ENCODE data around the gene CX3CR1.

DNA sequence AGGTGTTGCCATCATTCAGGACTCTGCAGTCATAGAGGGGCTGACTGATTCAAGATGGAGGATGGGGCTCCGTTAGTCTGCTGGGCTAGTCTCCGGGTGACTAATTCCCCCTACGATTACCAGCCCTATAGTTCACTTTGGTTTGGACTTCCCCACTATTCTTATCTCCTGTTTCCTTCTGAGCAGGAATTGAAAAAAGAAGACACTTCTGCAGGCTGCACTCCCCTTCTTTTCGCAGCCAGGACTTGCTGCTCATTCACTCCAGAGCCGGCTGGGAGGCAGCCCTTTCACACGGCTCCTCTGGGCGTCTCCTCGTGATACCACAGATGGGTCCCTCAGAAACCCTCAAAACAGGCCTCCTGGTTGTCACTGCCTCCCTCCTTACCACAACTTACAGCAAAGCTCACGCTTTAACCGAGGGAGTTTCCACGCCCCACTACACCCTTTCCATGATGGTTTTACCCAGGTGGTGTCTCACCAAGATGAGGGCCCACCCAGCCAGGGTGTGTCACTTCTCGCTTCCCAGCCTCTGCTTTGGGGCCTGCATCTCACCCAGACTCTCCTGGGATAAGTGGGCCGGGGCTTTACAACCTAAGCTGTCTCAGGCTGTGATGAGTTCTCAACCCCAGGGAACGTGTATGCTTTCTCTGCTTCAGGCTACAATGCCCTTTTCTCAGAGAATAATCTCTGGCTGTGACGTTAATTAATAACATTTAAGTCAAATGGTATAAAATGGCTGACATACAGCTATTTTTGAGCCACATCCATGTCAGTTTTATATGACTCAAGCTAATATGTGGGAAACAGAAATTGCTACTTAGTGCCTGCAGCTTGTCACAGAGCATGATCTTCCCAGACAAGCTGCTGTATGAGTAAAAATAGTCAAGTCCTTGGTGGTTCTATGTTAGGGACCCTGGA is 11.9 kb downstream of the CX3CR1 start:
- TF ChIP-seq TCF3 (CRISPR knock-in tag; IDR thresholded peaks at IDR 0.05) (peak; percentile 40; the same call in 1 of the 2 replicates), ZEB2 (IDR thresholded peaks at IDR 0.05) (no peak), EZH2 (IDR thresholded peaks at IDR 0.05; ENCODE audit: borderline replicate concordance, low read depth, low read length) (no peak), KDM1A (IDR thresholded peaks at IDR 0.05) (no peak), BRD9 (IDR thresholded peaks at IDR 0.05; ENCODE audit: low read depth, partially characterized antibody) (no peak), NR3C1 (CRISPR knock-in tag; IDR thresholded peaks at IDR 0.05) (no peak), BRCA1 (IDR thresholded peaks at IDR 0.05) (no peak), BRCA1 (CRISPR knock-in tag; IDR thresholded peaks at IDR 0.05) (no peak), TRIM28 (IDR thresholded peaks at IDR 0.05) (no peak)
- TF ChIP-seq, protein P1, sequence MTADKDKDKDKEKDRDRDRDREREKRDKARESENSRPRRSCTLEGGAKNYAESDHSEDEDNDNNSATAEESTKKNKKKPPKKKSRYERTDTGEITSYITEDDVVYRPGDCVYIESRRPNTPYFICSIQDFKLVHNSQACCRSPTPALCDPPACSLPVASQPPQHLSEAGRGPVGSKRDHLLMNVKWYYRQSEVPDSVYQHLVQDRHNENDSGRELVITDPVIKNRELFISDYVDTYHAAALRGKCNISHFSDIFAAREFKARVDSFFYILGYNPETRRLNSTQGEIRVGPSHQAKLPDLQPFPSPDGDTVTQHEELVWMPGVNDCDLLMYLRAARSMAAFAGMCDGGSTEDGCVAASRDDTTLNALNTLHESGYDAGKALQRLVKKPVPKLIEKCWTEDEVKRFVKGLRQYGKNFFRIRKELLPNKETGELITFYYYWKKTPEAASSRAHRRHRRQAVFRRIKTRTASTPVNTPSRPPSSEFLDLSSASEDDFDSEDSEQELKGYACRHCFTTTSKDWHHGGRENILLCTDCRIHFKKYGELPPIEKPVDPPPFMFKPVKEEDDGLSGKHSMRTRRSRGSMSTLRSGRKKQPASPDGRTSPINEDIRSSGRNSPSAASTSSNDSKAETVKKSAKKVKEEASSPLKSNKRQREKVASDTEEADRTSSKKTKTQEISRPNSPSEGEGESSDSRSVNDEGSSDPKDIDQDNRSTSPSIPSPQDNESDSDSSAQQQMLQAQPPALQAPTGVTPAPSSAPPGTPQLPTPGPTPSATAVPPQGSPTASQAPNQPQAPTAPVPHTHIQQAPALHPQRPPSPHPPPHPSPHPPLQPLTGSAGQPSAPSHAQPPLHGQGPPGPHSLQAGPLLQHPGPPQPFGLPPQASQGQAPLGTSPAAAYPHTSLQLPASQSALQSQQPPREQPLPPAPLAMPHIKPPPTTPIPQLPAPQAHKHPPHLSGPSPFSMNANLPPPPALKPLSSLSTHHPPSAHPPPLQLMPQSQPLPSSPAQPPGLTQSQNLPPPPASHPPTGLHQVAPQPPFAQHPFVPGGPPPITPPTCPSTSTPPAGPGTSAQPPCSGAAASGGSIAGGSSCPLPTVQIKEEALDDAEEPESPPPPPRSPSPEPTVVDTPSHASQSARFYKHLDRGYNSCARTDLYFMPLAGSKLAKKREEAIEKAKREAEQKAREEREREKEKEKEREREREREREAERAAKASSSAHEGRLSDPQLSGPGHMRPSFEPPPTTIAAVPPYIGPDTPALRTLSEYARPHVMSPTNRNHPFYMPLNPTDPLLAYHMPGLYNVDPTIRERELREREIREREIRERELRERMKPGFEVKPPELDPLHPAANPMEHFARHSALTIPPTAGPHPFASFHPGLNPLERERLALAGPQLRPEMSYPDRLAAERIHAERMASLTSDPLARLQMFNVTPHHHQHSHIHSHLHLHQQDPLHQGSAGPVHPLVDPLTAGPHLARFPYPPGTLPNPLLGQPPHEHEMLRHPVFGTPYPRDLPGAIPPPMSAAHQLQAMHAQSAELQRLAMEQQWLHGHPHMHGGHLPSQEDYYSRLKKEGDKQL (CRISPR knock-in tag; IDR thresholded peaks at IDR 0.05; ENCODE audit: borderline replicate concordance) = no peak
- TF ChIP-seq, protein P2, sequence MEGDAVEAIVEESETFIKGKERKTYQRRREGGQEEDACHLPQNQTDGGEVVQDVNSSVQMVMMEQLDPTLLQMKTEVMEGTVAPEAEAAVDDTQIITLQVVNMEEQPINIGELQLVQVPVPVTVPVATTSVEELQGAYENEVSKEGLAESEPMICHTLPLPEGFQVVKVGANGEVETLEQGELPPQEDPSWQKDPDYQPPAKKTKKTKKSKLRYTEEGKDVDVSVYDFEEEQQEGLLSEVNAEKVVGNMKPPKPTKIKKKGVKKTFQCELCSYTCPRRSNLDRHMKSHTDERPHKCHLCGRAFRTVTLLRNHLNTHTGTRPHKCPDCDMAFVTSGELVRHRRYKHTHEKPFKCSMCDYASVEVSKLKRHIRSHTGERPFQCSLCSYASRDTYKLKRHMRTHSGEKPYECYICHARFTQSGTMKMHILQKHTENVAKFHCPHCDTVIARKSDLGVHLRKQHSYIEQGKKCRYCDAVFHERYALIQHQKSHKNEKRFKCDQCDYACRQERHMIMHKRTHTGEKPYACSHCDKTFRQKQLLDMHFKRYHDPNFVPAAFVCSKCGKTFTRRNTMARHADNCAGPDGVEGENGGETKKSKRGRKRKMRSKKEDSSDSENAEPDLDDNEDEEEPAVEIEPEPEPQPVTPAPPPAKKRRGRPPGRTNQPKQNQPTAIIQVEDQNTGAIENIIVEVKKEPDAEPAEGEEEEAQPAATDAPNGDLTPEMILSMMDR (IDR thresholded peaks at IDR 0.05 in 2 of 3, conservative IDR thresholded peaks at IDR 0.05 in 1 of 3; ENCODE audit: insufficient read depth in 2 of 3, low read depth in 1 of 3, low read length in 3 of 3) = no peak
